H1 (cell line): ENCODE results near the gene ENPP6. TPM values are rescaled to one million over a fixed set of nuclear protein-coding genes. Genes with fewer than 3 reads are reported as not detected.

Experiments
- CTCF ChIA-PET: fragments of 300-600 bp; sonication (Branson Sonifier 250); formaldehyde crosslinking; loops from one replicate; lab custom pipeline; 2021; ENCODE audit not compliant: partially characterized antibody; lab: Charles Lee
- POLR2A ChIA-PET: fragments of 300-600 bp; sonication (Branson Sonifier 250); formaldehyde crosslinking; loops from one replicate; lab custom pipeline; 2021; ENCODE audit warnings: inconsistent platforms; ENCODE audit not compliant: partially characterized antibody; lab: Charles Lee
- DNase-seq, 2 experiments: peaks; one replicate each; pipeline versions ENCODE4 v3.0.0 to v3.0.0-alpha.2; 2010 to 2022; ENCODE audit warnings: low spot score in 2 of 2, low read depth in 1 of 2, mixed read lengths in 1 of 2
- FAIRE-seq: peaks from 2 replicates; lab custom pipeline; 2011; peaks lifted over from hg19 to GRCh38; lab: Jason Lieb, UNC
- H2AFZ ChIP-seq: 2 replicates; pipeline ENCODE4 v1.8.1; 2012; ENCODE audit warnings: low read length, inconsistent platforms
- H2AK5ac ChIP-seq: 2 replicates; pipeline ENCODE4 v1.6.1; 2013; ENCODE audit warnings: low read depth, low read length
- H2BK120ac ChIP-seq: replicated peaks from 2 replicates; pipeline ENCODE3; 2013; ENCODE audit warnings: low read depth, low read length, inconsistent platforms
- H2BK12ac ChIP-seq: 2 replicates; pipeline ENCODE4 v1.6.1; 2013; ENCODE audit warnings: low read depth, low read length
- H2BK15ac ChIP-seq: 2 replicates; pipeline ENCODE4 v1.6.1; 2013; ENCODE audit warnings: low read length
- H2BK20ac ChIP-seq: 2 replicates; pipeline ENCODE4 v1.6.1; 2013; ENCODE audit warnings: low read length
- H2BK5ac ChIP-seq: 2 replicates; pipeline ENCODE4 v1.6.1; 2013; ENCODE audit warnings: low read depth, low read length
- H3K14ac ChIP-seq: 2 replicates; pipeline ENCODE4 v1.6.1; 2013; ENCODE audit warnings: inconsistent platforms; ENCODE audit not compliant: insufficient read length
- H3K18ac ChIP-seq: 2 replicates; pipeline ENCODE4 v1.6.1; 2013; ENCODE audit warnings: low read length; ENCODE audit errors: extremely low read depth
- H3K23ac ChIP-seq: 2 replicates; pipeline ENCODE4 v1.6.1; 2013; ENCODE audit warnings: inconsistent platforms; ENCODE audit not compliant: insufficient read length
- H3K23me2 ChIP-seq: 2 replicates; pipeline ENCODE4 v1.6.1; 2013; ENCODE audit warnings: low read depth, low read length
- H3K27ac ChIP-seq: 2 replicates; pipeline ENCODE4 v1.6.1; 2011; ENCODE audit warnings: low read depth, low read length, inconsistent platforms
- H3K27me3 ChIP-seq, 4 experiments: replicated peaks in 1 of 4; 1 replicate in 1 of 4; 2 replicates in 3 of 4; pipeline versions ENCODE4 v1.6.1 to v1.8.1; 2011 to 2013; ENCODE audit warnings: low read length in 3 of 4, mild to moderate bottlenecking in 3 of 4, inconsistent platforms in 2 of 4, mixed read lengths in 2 of 4, moderate library complexity in 1 of 4; ENCODE audit not compliant: control insufficient read depth in 3 of 4, insufficient read depth in 3 of 4; ENCODE audit errors: extremely low read depth in 1 of 4
- H3K36me3 ChIP-seq, 4 experiments: 2 replicates each; pipeline versions ENCODE4 v1.6.1 to v1.8.1; 2011 to 2013; ENCODE audit warnings: mild to moderate bottlenecking in 4 of 4, low read length in 3 of 4, moderate library complexity in 2 of 4, control low read depth in 1 of 4, inconsistent platforms in 1 of 4; ENCODE audit not compliant: insufficient read depth in 4 of 4, control insufficient read depth in 2 of 4
- H3K4ac ChIP-seq: replicated peaks from 2 replicates; pipeline ENCODE3; 2013; ENCODE audit warnings: low read length, low read depth, mixed read lengths, inconsistent platforms; ENCODE audit not compliant: insufficient read length
- H3K4me1 ChIP-seq, 4 experiments: replicated peaks in 1 of 4; 1 replicate in 1 of 4; 2 replicates in 3 of 4; pipeline versions ENCODE4 v1.6.1 to v1.8.1; 2011 to 2013; ENCODE audit warnings: low read length in 3 of 4, inconsistent platforms in 2 of 4, mixed read lengths in 1 of 4; ENCODE audit not compliant: insufficient read depth in 4 of 4, control insufficient read depth in 3 of 4
- H3K4me2 ChIP-seq, 2 experiments: 2 replicates each; pipeline versions ENCODE4 v1.6.1 to v1.8.1; 2011 to 2013; ENCODE audit warnings: low read depth in 2 of 2, low read length in 2 of 2, control low read depth in 1 of 2, inconsistent platforms in 1 of 2, mild to moderate bottlenecking in 1 of 2; ENCODE audit not compliant: insufficient read depth in 1 of 2
- H3K4me3 ChIP-seq, 4 experiments: fragments of 200-600, 300-600 bp in 1 of 4; sonication (generic), shearing (Covaris generic), sonication (Bioruptor Twin) in 1 of 4; 2 replicates each; pipeline versions ENCODE4 v1.5.1 to v1.8.1; 2011 to 2016; ENCODE audit warnings: low read length in 4 of 4, low read depth in 3 of 4, control low read depth in 2 of 4, inconsistent platforms in 2 of 4, mild to moderate bottlenecking in 2 of 4, mixed read lengths in 1 of 4, moderate library complexity in 1 of 4; ENCODE audit not compliant: insufficient read depth in 2 of 4; ENCODE audit errors: extremely low read depth in 1 of 4
- H3K56ac ChIP-seq: replicated peaks from 2 replicates; pipeline ENCODE3; 2013; ENCODE audit warnings: low read depth, mild to moderate bottlenecking, mixed read lengths, low read length, inconsistent platforms; ENCODE audit not compliant: insufficient read length
- H3K79me1 ChIP-seq: 2 replicates; pipeline ENCODE4 v1.6.1; 2013; ENCODE audit warnings: low read depth, low read length, control low read depth
- H3K79me2 ChIP-seq, 2 experiments: 2 replicates each; pipeline versions ENCODE4 v1.6.1 to v1.8.1; 2012 to 2013; ENCODE audit warnings: low read length in 2 of 2, mild to moderate bottlenecking in 2 of 2, inconsistent platforms in 1 of 2; ENCODE audit not compliant: insufficient read depth in 2 of 2, control insufficient read depth in 1 of 2
- H3K9ac ChIP-seq, 4 experiments: replicated peaks in 1 of 4; 1 replicate in 1 of 4; 2 replicates in 3 of 4; pipeline versions ENCODE4 v1.6.1 to v1.8.1; 2011 to 2013; ENCODE audit warnings: low read depth in 3 of 4, low read length in 3 of 4, control low read depth in 2 of 4, mild to moderate bottlenecking in 2 of 4, moderate library complexity in 2 of 4, inconsistent platforms in 1 of 4; ENCODE audit errors: extremely low read depth in 1 of 4
- H3K9me3 ChIP-seq, 2 experiments: 2 replicates each; pipeline versions ENCODE4 v1.6.1 to v1.8.1; 2012 to 2013; ENCODE audit warnings: mild to moderate bottlenecking in 2 of 2, moderate library complexity in 2 of 2, control low read depth in 1 of 2, inconsistent platforms in 1 of 2, low read depth in 1 of 2, low read length in 1 of 2, mixed read lengths in 1 of 2; ENCODE audit not compliant: insufficient read depth in 2 of 2
- H4K20me1 ChIP-seq, 2 experiments: replicated peaks in 1 of 2; 2 replicates each; pipeline versions ENCODE3 to v1.8.1; 2011 to 2013; ENCODE audit warnings: inconsistent platforms in 2 of 2, low read length in 2 of 2, mild to moderate bottlenecking in 1 of 2; ENCODE audit not compliant: insufficient read depth in 2 of 2, control insufficient read depth in 1 of 2
- H4K5ac ChIP-seq: 2 replicates; pipeline ENCODE4 v1.6.1; 2013; ENCODE audit warnings: low read length, low read depth, mixed read lengths, inconsistent platforms; ENCODE audit not compliant: insufficient read length
- H4K8ac ChIP-seq: 2 replicates; pipeline ENCODE4 v1.8.0; 2013; ENCODE audit warnings: mild to moderate bottlenecking, moderate library complexity, low read length, inconsistent platforms; ENCODE audit not compliant: insufficient read depth; ENCODE audit errors: extremely low read depth
- H4K91ac ChIP-seq: replicated peaks from 2 replicates; pipeline ENCODE3; 2013; ENCODE audit warnings: low read length, mixed read lengths, inconsistent platforms; ENCODE audit not compliant: insufficient read length
- CEBPB ChIP-seq: IDR thresholded peaks from 2 replicates; pipeline ENCODE4 v1.6.1; 2012; ENCODE audit warnings: low read depth, low read length
- EZH2 ChIP-seq: fragments of 200-600 bp; sonication (generic); IDR thresholded peaks from 2 replicates; pipeline ENCODE4 v1.7.1; 2012; ENCODE audit warnings: low read depth, mild to moderate bottlenecking, moderate library complexity, low read length, inconsistent platforms; ENCODE audit not compliant: severe bottlenecking
- KDM1A ChIP-seq: fragments of 200-600, 300-600 bp; sonication (generic); IDR thresholded peaks from 2 replicates; pipeline ENCODE4 v1.7.1; 2016; ENCODE audit warnings: mild to moderate bottlenecking, low read length, borderline replicate concordance
- MAFK ChIP-seq: IDR thresholded peaks from 2 replicates; pipeline ENCODE4 v1.6.1; 2012; ENCODE audit warnings: low read depth, mild to moderate bottlenecking, improper control_type of control experiment, low read length
- RFX5 ChIP-seq: IDR thresholded peaks from 2 replicates; pipeline ENCODE4 v1.6.1; 2011; ENCODE audit warnings: low read depth, low read length, improper control_type of control experiment, borderline replicate concordance
- SP2 ChIP-seq: IDR thresholded peaks from 2 replicates; pipeline ENCODE4 v1.6.1; 2012; ENCODE audit warnings: mild to moderate bottlenecking, low read length, inconsistent platforms
- WGBS, 2 experiments: shearing (Covaris generic) in 1 of 2; methylation state at CpG; one replicate each; pipeline versions ENCODE4 v1.1.6 to v1.1.7; 2013 to 2015; ENCODE audit warnings: low lambda C conversion rate in 2 of 2, mixed read lengths in 2 of 2, inconsistent platforms in 1 of 2, low coverage in 1 of 2, missing lambda C conversion rate in 1 of 2; ENCODE audit not compliant: insufficient replicate concordance in 2 of 2, insufficient coverage in 1 of 2, insufficient read length in 1 of 2; ENCODE audit errors: extremely low coverage in 1 of 2, missing lambda C conversion rate in 1 of 2; 5-methylcytosine and 5-hydroxymethylcytosine counted together
- polyA plus RNA-seq, 7 experiments: library from polyadenylated mRNA; depleted of rRNA in 3 of 7; stranded (reverse) in 5 of 7; unstranded in 2 of 7; fragments of >200 nt in 5 of 7; fragments of 200-250 nt in 2 of 7; gene quantifications; 1 replicate in 5 of 7; 2 replicates in 1 of 7; 4 replicates in 1 of 7; pipeline versions ENCODE4 v1.2.1 to v1.2.3, GENCODE V29; 2011 to 2013; ENCODE audit warnings: missing spikeins in 2 of 7, mixed read lengths in 2 of 7
- total RNA-seq: library from RNA; stranded (reverse); fragmentation: NEBNext Ultra II Directional; extraction: Animal tissue kit (Norgen Biotek cat#: 25700); gene quantifications from 2 replicates; pipeline ENCODE4 v1.2.1, GENCODE V29; 2021

Gene ENPP6
- total and polyA plus RNA-seq, 2 of the 8 experiments (the other 6 are each of a cell fraction or from before 2014, with no cell fraction given) = 0.11 to 0.20 TPM

GRCh38 chr4:184192933-184193332 is 24.7 kb downstream of the ENPP6 start:
- H3K27ac ChIP-seq = no peak overlapping the region
- H3K18ac ChIP-seq = no peak overlapping the region
- DNase-seq (no peak), FAIRE-seq (no peak)
- no peak overlapping the region for H4K8ac ChIP-seq
- 90% methylated on average over 2 of the region's 2 CpGs; no CpG with 5 or more reads in 1 of the 2 experiments for WGBS, 2 experiments
- no peak overlapping the region for H3K23ac ChIP-seq
- H3K9ac ChIP-seq = no peak overlapping the region
- no peak overlapping the region for H2BK5ac ChIP-seq
- no peak overlapping the region for H4K5ac ChIP-seq
- H3K4me1 ChIP-seq = peaks cover 0 to 2% (median 0%) of the 10 kb centered on the region in 4 experiments; a peak in 1 of 7 replicates
- TF ChIP-seq EZH2 (no peak), MAFK (no peak), KDM1A (no peak), RFX5 (no peak), CEBPB (0 out of 2 replicates have a peak, but pooled peaks have one; percentile 14), SP2 (no peak)
- H2AFZ ChIP-seq = no peak overlapping the region
- CTCF ChIA-PET = interaction anchor here (0.8 kb wide), 1 partner anchor 352 kb away, joined by 3 read pairs; no protein-coding TSS in a partner anchor
- H2BK12ac ChIP-seq = no peak overlapping the region
- H3K79me1 ChIP-seq = no peaks in the 10 kb centered on the region
- POLR2A ChIA-PET = interaction anchor here (0.6 kb wide), 1 partner anchor 437 kb away, joined by 5 read pairs; no protein-coding TSS in a partner anchor
- H3K56ac ChIP-seq = no peak overlapping the region
- no peak overlapping the region for H3K4me3 ChIP-seq
- no peak overlapping the region for H3K4ac ChIP-seq
- H2BK15ac ChIP-seq = no peak overlapping the region
- no peaks in the 10 kb centered on the region for H4K20me1 ChIP-seq
- no peak overlapping the region for H2BK20ac ChIP-seq
- H3K36me3 ChIP-seq = 0 out of 8 replicates have a peak, but pooled peaks cover 0 to 4% (median 0%) of the 10 kb centered on the region in 4 experiments
- no peaks in the 10 kb centered on the region for H3K79me2 ChIP-seq
- H3K27me3 ChIP-seq = no peaks in the 10 kb centered on the region
- no peak overlapping the region for H2AK5ac ChIP-seq
- H2BK120ac ChIP-seq = no peak overlapping the region
- peaks cover 0 to 6% of the 10 kb centered on the region in 2 experiments; a peak in 2 of 4 replicates for H3K9me3 ChIP-seq
- H3K23me2 ChIP-seq = no peaks in the 10 kb centered on the region
- H3K4me2 ChIP-seq = no peak overlapping the region
- H3K14ac ChIP-seq = no peak overlapping the region
- no peak overlapping the region for H4K91ac ChIP-seq
